ENCODE measurements around the gene POLRMT.

DNA sequence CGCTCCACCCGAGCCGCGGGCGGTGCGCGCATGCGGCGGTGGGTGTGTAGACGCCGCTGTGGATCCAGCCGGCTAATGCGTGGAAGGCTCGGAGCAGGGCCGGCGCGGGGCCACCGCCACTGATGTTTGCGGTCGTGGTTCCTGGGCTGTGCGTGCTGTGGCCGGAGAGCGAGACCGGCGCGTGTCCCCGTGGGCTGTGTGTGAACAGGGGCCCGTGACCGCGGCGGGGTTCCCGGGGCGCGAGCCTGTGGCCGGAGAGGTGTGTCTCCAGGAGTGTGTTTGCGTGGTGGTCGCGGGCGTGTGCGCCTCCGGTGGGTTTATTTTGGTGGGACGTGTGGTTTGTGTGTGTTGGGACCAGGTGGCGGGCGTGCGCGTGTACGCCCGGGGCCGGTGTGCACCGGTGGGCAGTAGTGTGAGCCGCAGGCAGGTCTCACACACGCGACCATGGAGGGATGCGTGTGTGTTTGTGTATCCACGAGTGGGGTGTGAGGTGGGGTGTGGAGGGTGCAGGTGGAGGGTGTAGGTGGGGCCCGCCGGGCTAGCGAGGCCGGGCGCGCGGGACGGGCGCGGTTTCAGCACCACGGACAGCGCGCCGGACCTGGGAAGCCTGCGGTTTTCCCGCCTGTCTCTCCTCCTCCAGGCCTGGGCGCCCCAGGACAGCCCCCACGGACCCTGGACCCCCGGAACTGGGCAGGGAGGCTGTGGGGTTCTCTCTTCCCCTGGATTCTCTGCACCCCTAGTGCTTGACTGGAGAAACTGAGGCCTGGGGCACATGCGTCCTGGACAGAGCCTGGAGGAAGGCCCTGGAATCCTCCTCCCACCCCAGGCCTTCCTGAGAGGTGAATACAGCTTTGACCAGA, 42.0 kb downstream of the POLRMT start:
- TF ChIP-seq, protein P1, sequence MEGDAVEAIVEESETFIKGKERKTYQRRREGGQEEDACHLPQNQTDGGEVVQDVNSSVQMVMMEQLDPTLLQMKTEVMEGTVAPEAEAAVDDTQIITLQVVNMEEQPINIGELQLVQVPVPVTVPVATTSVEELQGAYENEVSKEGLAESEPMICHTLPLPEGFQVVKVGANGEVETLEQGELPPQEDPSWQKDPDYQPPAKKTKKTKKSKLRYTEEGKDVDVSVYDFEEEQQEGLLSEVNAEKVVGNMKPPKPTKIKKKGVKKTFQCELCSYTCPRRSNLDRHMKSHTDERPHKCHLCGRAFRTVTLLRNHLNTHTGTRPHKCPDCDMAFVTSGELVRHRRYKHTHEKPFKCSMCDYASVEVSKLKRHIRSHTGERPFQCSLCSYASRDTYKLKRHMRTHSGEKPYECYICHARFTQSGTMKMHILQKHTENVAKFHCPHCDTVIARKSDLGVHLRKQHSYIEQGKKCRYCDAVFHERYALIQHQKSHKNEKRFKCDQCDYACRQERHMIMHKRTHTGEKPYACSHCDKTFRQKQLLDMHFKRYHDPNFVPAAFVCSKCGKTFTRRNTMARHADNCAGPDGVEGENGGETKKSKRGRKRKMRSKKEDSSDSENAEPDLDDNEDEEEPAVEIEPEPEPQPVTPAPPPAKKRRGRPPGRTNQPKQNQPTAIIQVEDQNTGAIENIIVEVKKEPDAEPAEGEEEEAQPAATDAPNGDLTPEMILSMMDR (IDR thresholded peaks at IDR 0.05), result no peak
- TF ChIP-seq POLR2A (IDR thresholded peaks at IDR 0.05), result no peak

Data from prostate gland (tissue), 2 donors.